Endodermal cell (in vitro differentiated cells): ENCODE measurements around the gene GCG. TPM values are rescaled to one million over a fixed set of nuclear protein-coding genes. Genes with fewer than 3 reads are reported as not detected.

Source experiments
- DNase-seq: peaks from one replicate; pipeline ENCODE4 v3.0.0-alpha.2; 2017
- H3K27ac ChIP-seq: 2 replicates; pipeline ENCODE4 v1.5.1; 2013; ENCODE audit warnings: mild to moderate bottlenecking, low read depth, low read length, moderate library complexity
- H3K27me3 ChIP-seq: 2 replicates; pipeline ENCODE4 v1.6.1; 2013; ENCODE audit warnings: mild to moderate bottlenecking, low read length, moderate library complexity; ENCODE audit not compliant: insufficient read depth, control insufficient read depth, poor library complexity, severe bottlenecking
- H3K36me3 ChIP-seq: 2 replicates; pipeline ENCODE4 v1.7.0; 2013; ENCODE audit warnings: mild to moderate bottlenecking, low read length, moderate library complexity; ENCODE audit not compliant: control insufficient read depth, insufficient read depth
- H3K4me1 ChIP-seq: one replicate; pipeline ENCODE4 v1.7.0; 2013; ENCODE audit warnings: low read length; ENCODE audit not compliant: control insufficient read depth, insufficient read depth
- H3K4me3 ChIP-seq: 2 replicates; pipeline ENCODE4 v1.5.1; 2013; ENCODE audit warnings: mild to moderate bottlenecking, low read length, moderate library complexity
- H3K9ac ChIP-seq: 2 replicates; pipeline ENCODE4 v1.6.1; 2013; ENCODE audit warnings: mild to moderate bottlenecking, low read length, moderate library complexity; ENCODE audit not compliant: poor library complexity, severe bottlenecking; ENCODE audit errors: extremely low read depth
- H3K9me3 ChIP-seq: 2 replicates; pipeline ENCODE4 v1.6.1; 2013; ENCODE audit warnings: mild to moderate bottlenecking, low read length, moderate library complexity; ENCODE audit not compliant: control insufficient read depth
- H3K27ac Mint-ChIP-seq: 2 replicates; pipeline ENCODE4 v1.8.0; 2020; ENCODE audit warnings: mixed read lengths
- H3K27me3 Mint-ChIP-seq: 2 replicates; pipeline ENCODE4 v1.8.0; 2021; ENCODE audit warnings: mild to moderate bottlenecking, mixed read lengths; ENCODE audit not compliant: insufficient read depth
- H3K36me3 Mint-ChIP-seq: 2 replicates; pipeline ENCODE4 v1.8.0; 2020; ENCODE audit warnings: low read depth, mixed read lengths
- H3K4me1 Mint-ChIP-seq: 2 replicates; pipeline ENCODE4 v1.8.0; 2020; ENCODE audit warnings: mixed read lengths
- H3K4me3 Mint-ChIP-seq: 2 replicates; pipeline ENCODE4 v1.8.0; 2020; ENCODE audit warnings: mild to moderate bottlenecking, moderate library complexity, mixed read lengths
- H3K9me3 Mint-ChIP-seq: 2 replicates; pipeline ENCODE4 v1.8.0; 2020; ENCODE audit warnings: mild to moderate bottlenecking, mixed read lengths
- WGBS, 2 experiments: methylation state at CpG; one replicate each; pipeline versions ENCODE4 v1.1.5 to v1.1.7; 2013; ENCODE audit warnings: missing lambda C conversion rate in 2 of 2, mixed read lengths in 1 of 2; ENCODE audit not compliant: insufficient coverage in 1 of 2, insufficient read length in 1 of 2; 5-methylcytosine and 5-hydroxymethylcytosine counted together
- total RNA-seq, 2 donors: library from RNA; stranded (reverse); fragmentation: NEBNext Ultra II Directional in 1 of 2; extraction: Animal tissue kit (Norgen Biotek cat#: 25700) in 1 of 2; gene quantifications; 2 replicates in 1 of 2; 3 replicates in 1 of 2; pipeline ENCODE4 v1.2.1, GENCODE V29; 2021
- TF ChIP-seq, protein P1 (sequence below): fragments of 200-600 bp; sonication (generic); conservative IDR thresholded peaks from 2 replicates; pipeline ENCODE4 v1.5.0; 2021; ENCODE audit warnings: antibody characterized with exemption, mild to moderate bottlenecking

The GCG gene
- total RNA-seq, 2 donors from 2014 or later, result not detected

DNA sequence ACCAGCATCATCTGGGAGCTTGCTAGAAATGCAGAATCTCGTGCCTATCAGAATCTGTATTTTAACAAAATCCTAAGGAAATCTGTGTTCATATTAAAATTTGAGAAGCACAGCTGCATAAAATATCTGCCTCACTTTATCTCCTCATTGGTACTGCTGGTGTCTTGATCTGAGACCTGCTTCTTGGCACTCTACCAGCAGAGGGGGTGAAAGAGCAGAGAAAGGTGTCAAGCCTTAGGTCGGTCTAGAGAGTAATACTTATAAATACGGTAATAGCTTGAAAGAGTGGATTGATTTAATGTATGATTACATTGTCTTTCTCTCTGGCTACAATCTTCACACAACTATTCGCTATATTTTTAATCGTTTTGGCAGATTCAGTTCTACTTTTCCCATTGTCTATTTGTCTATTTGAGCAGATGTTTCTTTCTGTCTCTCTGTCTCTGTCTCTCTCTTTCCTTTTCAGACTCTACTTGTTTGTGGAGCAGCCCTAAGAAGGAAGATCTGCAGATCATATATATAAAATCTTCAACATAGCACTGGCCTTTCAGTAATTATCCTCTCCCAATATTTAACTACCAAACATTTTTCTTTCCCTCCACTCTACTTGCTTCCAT is 1.7 kb upstream of the GCG start:
- Mint-ChIP-seq H3K27me3 (peaks cover 7% of the 10 kb centered on the region), H3K9me3 (no peaks in the 10 kb centered on the region), H3K27ac (no peak overlapping the region), H3K36me3 (no peaks in the 10 kb centered on the region), H3K4me3 (no peak overlapping the region), H3K4me1 (no peaks in the 10 kb centered on the region)
- Histone ChIP-seq H3K9ac (no peak overlapping the region), H3K36me3 (no peaks in the 10 kb centered on the region), H3K27ac (no peak overlapping the region), H3K27me3 (no peaks in the 10 kb centered on the region), H3K9me3 (no peaks in the 10 kb centered on the region), H3K4me3 (no peak overlapping the region), H3K4me1 (no peaks in the 10 kb centered on the region)
- TF ChIP-seq, protein P1, sequence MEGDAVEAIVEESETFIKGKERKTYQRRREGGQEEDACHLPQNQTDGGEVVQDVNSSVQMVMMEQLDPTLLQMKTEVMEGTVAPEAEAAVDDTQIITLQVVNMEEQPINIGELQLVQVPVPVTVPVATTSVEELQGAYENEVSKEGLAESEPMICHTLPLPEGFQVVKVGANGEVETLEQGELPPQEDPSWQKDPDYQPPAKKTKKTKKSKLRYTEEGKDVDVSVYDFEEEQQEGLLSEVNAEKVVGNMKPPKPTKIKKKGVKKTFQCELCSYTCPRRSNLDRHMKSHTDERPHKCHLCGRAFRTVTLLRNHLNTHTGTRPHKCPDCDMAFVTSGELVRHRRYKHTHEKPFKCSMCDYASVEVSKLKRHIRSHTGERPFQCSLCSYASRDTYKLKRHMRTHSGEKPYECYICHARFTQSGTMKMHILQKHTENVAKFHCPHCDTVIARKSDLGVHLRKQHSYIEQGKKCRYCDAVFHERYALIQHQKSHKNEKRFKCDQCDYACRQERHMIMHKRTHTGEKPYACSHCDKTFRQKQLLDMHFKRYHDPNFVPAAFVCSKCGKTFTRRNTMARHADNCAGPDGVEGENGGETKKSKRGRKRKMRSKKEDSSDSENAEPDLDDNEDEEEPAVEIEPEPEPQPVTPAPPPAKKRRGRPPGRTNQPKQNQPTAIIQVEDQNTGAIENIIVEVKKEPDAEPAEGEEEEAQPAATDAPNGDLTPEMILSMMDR, result peak; percentile 87
- WGBS, 2 experiments, result 0 to 5% methylated on average over 3 to 4 of the region's 5 CpGs
- DNase-seq, result peak; percentile 85

DNA sequence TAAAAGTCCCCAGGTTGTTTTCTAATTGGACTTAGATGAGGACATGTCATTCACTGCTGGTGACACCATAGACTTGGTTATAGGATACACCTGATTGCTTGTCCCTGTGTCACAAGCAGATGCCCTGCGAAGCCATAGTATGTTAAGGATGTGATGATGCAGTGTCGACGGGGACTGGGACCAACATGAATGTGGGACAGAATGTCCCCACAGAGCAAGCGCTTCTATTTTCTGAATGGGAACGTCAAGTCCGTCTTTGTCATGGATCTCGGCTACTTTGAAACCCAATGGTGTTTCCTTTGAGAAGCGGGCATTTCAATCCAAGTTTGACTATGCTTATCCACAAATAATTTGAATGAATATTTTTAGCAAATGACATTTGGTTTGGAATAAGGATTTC is 2.1 kb downstream of the GCG start:
- 74 to 78% methylated on average over 7 to 8 of the region's 8 CpGs for WGBS, 2 experiments
- Mint-ChIP-seq H3K27me3 (peaks cover 7% of the 10 kb centered on the region), H3K4me1 (no peaks in the 10 kb centered on the region), H3K36me3 (no peaks in the 10 kb centered on the region), H3K27ac (no peak overlapping the region), H3K9me3 (no peaks in the 10 kb centered on the region), H3K4me3 (no peak overlapping the region)
- no peaks in the 10 kb centered on the region for H3K4me1 ChIP-seq
- no peaks in the 10 kb centered on the region for H3K36me3 ChIP-seq
- peak; percentile 47 for DNase-seq
- no peak overlapping the region for H3K9ac ChIP-seq
- TF ChIP-seq, protein P1, result no peak
- H3K9me3 ChIP-seq, result no peaks in the 10 kb centered on the region
- no peaks in the 10 kb centered on the region for H3K27me3 ChIP-seq
- peak overlapping the region; percentile 66 for H3K27ac ChIP-seq
- no peak overlapping the region for H3K4me3 ChIP-seq

DNA sequence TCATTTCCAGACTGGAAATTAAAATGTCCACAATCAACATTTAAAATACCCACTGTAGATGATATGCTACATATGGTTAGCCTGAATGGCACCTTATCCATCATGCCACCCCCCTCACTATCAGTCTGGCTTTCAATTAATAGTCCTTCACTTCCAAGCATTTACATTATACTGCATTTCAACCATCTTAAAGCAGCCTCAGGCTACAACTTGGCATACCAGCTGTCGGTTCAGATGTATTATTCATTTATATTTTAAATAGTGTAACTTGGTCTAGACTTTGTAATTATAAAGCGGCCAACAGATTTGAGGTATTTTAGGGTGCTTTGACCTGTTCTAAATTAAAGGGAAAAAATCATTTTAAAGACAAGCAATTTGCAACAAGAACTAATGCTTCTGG is 2.6 kb downstream of the GCG start:
- Mint-ChIP-seq H3K4me3 (no peak overlapping the region), H3K36me3 (no peaks in the 10 kb centered on the region), H3K27ac (no peak overlapping the region), H3K4me1 (no peaks in the 10 kb centered on the region), H3K9me3 (no peaks in the 10 kb centered on the region), H3K27me3 (peaks cover 7% of the 10 kb centered on the region)
- H3K36me3 ChIP-seq, result no peaks in the 10 kb centered on the region
- no peak overlapping the region for H3K4me3 ChIP-seq
- H3K9ac ChIP-seq, result no peak overlapping the region
- no peak for DNase-seq
- H3K27ac ChIP-seq, result peak overlapping the region; percentile 71
- H3K9me3 ChIP-seq, result no peaks in the 10 kb centered on the region
- TF ChIP-seq, protein P1, result no peak
- no peaks in the 10 kb centered on the region for H3K27me3 ChIP-seq
- WGBS, 2 experiments, result 95% methylated on average over 2 of the region's 2 CpGs; no CpG with 5 or more reads in 1 of the 2 experiments
- H3K4me1 ChIP-seq, result no peaks in the 10 kb centered on the region
